Measurements from ENCODE around the gene KCNAB2.
A peak's percentile ranks its signal among the peaks of the same experiment; 100 is the strongest.

The KCNAB2 gene

DNA sequence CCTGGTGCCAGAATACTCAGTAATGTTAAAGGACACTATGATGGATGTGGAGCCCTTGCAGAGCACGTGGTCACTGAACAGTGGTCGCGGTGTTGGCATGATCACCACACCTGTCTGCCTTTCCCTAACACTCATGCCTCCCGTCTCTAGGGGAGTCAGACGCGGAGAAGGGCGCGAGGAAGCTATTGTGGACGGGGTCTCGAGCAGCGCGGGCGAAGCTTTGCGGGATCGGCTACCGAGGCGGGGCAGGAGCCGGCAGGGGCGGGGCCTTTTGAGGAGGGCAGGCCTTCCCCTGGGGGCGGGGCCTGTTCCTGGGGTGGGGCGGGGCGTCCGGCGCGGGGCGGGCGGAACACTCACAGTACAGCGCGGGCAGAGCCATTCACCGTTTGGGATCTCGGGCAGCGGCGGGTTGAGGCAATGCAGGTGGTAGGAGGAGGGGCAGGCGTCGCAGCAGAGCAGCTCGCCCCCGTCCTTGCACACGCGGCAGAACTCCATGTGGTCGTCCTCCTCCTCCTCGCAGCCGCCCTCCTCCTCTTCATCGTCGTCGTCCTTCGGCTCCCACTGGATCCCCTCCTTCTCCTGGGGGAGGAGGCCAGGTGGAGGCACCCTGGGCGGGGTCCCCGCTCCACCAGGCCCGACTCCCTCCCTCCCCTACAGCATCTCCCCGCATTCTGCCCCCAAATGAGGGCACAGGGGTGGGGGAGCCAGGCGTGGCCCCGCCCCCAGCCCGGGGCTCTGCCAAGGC is 103.0 kb downstream of the KCNAB2 start:
- DNase-seq (ENCODE audit: low read depth, low spot score), result peak; percentile 57

DNA sequence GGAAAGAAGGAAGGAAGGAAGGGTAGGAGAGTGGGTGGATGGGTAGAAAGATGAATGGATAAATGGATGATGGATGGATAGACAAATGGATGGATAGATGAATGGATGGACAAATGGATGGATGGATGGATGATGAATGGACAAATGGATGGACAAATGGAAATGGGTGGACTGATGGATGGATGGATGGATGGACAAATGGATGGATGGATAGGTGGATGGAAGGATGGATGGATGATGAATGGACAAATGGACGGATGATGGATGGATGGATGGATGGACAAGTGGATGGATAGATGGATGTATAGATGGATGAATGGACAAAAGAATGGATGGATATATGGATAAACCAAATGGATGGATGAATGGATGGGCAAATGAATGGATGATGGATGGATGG is 103.9 kb downstream of the KCNAB2 start:
- no peak for DNase-seq (ENCODE audit: low read depth, low spot score)

DNA sequence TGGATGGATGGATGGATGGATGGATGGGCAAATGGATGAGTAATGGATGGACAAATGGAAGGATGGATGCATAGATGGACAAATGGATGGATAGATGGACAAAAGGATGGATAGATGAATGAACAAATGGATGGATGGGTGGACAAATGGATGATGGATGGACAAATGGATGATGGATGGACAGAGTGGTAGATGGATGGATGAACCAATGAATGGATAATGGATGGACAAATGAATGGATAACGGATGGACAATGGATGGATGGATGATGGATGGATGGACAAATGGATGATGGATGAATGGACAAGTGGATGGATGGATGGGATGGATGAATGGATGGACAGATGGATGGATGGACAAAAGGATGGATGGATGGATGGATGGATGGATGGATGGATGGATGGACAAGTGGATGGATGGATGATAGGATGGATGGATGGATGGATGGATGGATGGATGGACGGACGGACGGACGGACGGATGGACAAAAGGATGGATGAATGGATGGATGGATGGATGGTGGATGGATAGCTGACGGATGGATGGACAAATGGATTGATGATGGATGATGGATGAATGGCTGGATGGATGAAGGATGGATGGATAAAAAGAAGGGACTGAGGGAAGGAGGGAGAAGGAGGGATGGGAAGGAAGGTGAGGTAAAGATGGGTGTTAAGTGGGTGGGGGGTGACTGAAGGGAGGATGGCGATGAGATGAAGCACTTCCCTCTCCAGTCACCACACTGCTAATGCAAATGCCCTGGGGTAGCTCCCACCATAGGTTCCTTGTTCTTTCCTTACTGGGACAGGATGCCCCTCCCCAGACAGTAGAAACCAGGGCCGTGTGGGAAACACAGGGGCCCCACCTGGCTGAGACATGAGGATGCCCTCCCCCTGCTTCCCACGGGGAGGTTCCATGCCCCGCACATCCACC is 104.6 kb downstream of the KCNAB2 start:
- no peak for DNase-seq (ENCODE audit: low read depth, low spot score)

All from astrocyte of the hippocampus (primary cell).